ENCODE data around the gene PACS2.
"Not testable (repeated sequence)": the region's sequence is repeated elsewhere in the genome, so short reads cannot be mapped to it uniquely, and the experiment has no call there.

Gene PACS2

DNA sequence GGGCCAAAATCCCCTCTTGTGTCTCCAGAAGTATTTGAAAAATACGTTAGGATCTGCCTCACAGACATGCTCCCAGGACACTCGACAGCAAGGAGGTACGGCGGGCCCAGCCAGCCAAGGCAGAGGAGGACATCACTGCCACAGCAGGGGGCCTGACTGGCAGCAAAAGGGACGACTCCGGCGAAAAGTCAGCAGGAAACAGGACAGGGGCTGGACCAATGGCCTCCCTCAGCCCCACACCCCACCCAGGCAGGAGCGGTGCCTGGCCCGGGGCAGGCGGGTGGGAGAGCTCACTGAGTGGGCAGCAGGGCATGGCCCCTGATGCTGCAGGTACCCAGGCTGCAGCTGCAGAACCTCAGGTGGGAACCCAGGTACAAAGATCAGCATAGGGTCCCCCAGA, 31.5 kb upstream of the PACS2 start:
- H3K27ac ChIP-seq = peak overlapping the region in 7 of 11 experiments; percentile 20 to 70 (median 60); a peak in 11 of 22 replicates
- no peaks in the 10 kb centered on the region for H3K27me3 ChIP-seq
- peak overlapping the region in 8 of 11 experiments; percentile 3 to 72 (median 50); a peak in 12 of 22 replicates for H3K9ac ChIP-seq
- no peaks in the 10 kb centered on the region for H3K9me3 ChIP-seq (replicated peaks in 1 of 11)
- H3K4me2 ChIP-seq = peak overlapping the region; percentile 64 to 95 (median 84); a peak in 21 of 22 replicates
- H4K20me1 ChIP-seq = peaks cover 82 to 100% (median 99%) of the 10 kb centered on the region in 11 experiments
- no peak overlapping the region for H3K4me3 ChIP-seq
- no peak for TF ChIP-seq Cebpa-rat (IDR thresholded peaks at IDR 0.05)
- peaks cover 39 to 100% (median 90%) of the 10 kb centered on the region in 10 experiments for H3K4me1 ChIP-seq
- peaks cover 6 to 25% (median 15%) of the 10 kb centered on the region in 11 experiments; a peak in 17 of 22 replicates for H3K36me3 ChIP-seq

GRCh38 chr14:105283899-105284298, 30.6 kb upstream of the PACS2 start:
- Histone ChIP-seq H3K4me1 (peaks cover 39 to 100% (median 95%) of the 10 kb centered on the region in 10 experiments), H3K27ac (peak overlapping the region in 8 of 11 experiments; percentile 39 to 70 (median 58); a peak in 15 of 22 replicates), H3K9me3 (replicated peaks in 1 of 11) (no peaks in the 10 kb centered on the region), H3K36me3 (peaks cover 6 to 25% (median 15%) of the 10 kb centered on the region in 11 experiments; a peak in 17 of 22 replicates), H3K4me2 (peak overlapping the region; percentile 64 to 95 (median 84)), H4K20me1 (peaks cover 85 to 100% (median 94%) of the 10 kb centered on the region in 11 experiments), H3K4me3 (peak overlapping the region in 3 of 10 experiments; percentile 4 to 14 (median 6); a peak in 1 of 20 replicates), H3K9ac (peak overlapping the region in 8 of 11 experiments; percentile 24 to 72 (median 50); a peak in 13 of 22 replicates), H3K27me3 (no peaks in the 10 kb centered on the region)
- no peak for TF ChIP-seq Cebpa-rat (IDR thresholded peaks at IDR 0.05)

DNA sequence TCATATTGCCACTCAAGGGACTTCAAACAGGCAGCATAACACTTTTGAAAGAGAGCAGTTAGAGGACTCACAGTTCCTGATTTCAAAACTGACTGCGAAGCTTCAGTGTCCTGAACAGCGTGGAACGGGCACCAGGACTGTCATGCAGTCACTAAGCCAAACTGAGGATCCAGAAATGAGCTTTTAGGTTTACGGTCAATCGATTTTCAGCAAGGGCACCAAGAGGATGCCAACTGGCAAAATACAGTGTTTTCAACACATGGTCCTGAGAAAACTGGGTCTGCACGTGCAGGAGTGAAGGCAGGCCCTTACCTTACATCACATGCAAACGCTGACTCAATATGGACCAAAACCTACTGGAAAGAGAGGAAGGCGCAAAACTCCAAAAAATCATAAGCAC, 29.4 kb upstream of the PACS2 start:
- H4K20me1 ChIP-seq = peaks cover 74 to 100% (median 94%) of the 10 kb centered on the region in 11 experiments
- peaks cover 5 to 17% (median 12%) of the 10 kb centered on the region in 11 experiments; a peak in 17 of 22 replicates for H3K36me3 ChIP-seq
- H3K27me3 ChIP-seq = no peaks in the 10 kb centered on the region
- no peaks in the 10 kb centered on the region for H3K9me3 ChIP-seq (replicated peaks in 1 of 11)
- H3K4me3 ChIP-seq = no peak overlapping the region
- H3K9ac ChIP-seq = peak overlapping the region in 5 of 11 experiments; percentile 4 to 72 (median 21); a peak in 5 of 22 replicates
- H3K27ac ChIP-seq = peak overlapping the region in 3 of 11 experiments; percentile 2 to 66 (median 63); a peak in 2 of 22 replicates
- H3K4me2 ChIP-seq = peak overlapping the region; percentile 64 to 95 (median 84)
- TF ChIP-seq Cebpa-rat (IDR thresholded peaks at IDR 0.05) = no peak
- peaks cover 41 to 100% (median 98%) of the 10 kb centered on the region in 10 experiments for H3K4me1 ChIP-seq

DNA sequence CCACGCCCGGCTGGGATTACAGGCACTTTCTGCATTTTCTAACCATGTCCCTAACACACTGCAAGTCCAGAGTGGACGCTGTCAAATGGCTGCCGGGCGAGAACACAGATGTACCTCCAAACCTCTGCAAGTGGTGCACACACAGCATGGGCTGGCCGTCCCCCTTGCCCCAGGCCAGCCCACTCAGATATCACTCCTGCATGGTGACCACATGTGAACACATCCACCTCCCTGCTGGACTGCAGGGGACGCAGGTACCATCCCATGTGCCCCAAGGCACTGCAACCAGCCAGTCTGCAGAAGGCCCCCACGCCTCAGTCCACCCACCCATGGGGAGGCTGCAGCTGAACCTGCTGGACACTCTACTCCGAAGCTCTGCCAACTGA, 27.8 kb upstream of the PACS2 start:
- H3K4me1 ChIP-seq = peaks cover 56 to 100% (median 98%) of the 10 kb centered on the region in 10 experiments
- no peak for TF ChIP-seq Cebpa-rat (IDR thresholded peaks at IDR 0.05)
- no peaks in the 10 kb centered on the region for H3K27me3 ChIP-seq
- no peaks in the 10 kb centered on the region for H3K9me3 ChIP-seq (replicated peaks in 1 of 11)
- H4K20me1 ChIP-seq = peaks cover 66 to 100% (median 91%) of the 10 kb centered on the region in 11 experiments
- H3K9ac ChIP-seq = 0 out of 22 replicates have a peak overlapping the region, but pooled peaks of 1 of the 11 experiments have one; percentile 49
- no peak overlapping the region for H3K27ac ChIP-seq
- peaks cover 0 to 5% (median 0%) of the 10 kb centered on the region in 11 experiments; a peak in 2 of 22 replicates for H3K36me3 ChIP-seq
- H3K4me3 ChIP-seq = no peak overlapping the region
- H3K4me2 ChIP-seq = peak overlapping the region in 9 of 11 experiments; percentile 74 to 95 (median 87); a peak in 17 of 22 replicates

GRCh38 chr14:105287249-105288102, 27.1 kb upstream of the PACS2 start:
- H4K20me1 ChIP-seq = peaks cover 61 to 100% (median 84%) of the 10 kb centered on the region in 11 experiments
- TF ChIP-seq Cebpa-rat (IDR thresholded peaks at IDR 0.05) = no peak
- peak overlapping the region in 5 of 11 experiments; percentile 1 to 60 (median 22); a peak in 6 of 22 replicates for H3K27ac ChIP-seq
- H3K36me3 ChIP-seq = peaks cover 0 to 5% (median 0%) of the 10 kb centered on the region in 11 experiments; a peak in 2 of 22 replicates
- H3K9me3 ChIP-seq (replicated peaks in 1 of 11) = no peaks in the 10 kb centered on the region
- H3K9ac ChIP-seq = peak overlapping the region in 6 of 11 experiments; percentile 12 to 49 (median 42); a peak in 11 of 22 replicates
- no peak overlapping the region for H3K4me3 ChIP-seq
- peaks cover 60 to 100% (median 98%) of the 10 kb centered on the region in 10 experiments for H3K4me1 ChIP-seq
- no peaks in the 10 kb centered on the region for H3K27me3 ChIP-seq
- peak overlapping the region in 8 of 11 experiments; percentile 80 to 95 (median 89); a peak in 13 of 22 replicates for H3K4me2 ChIP-seq

GRCh38 chr14:105288936-105289335, 25.6 kb upstream of the PACS2 start:
- peaks cover 64 to 100% (median 98%) of the 10 kb centered on the region in 10 experiments for H3K4me1 ChIP-seq
- peak overlapping the region in 8 of 11 experiments; percentile 93 to 100 (median 98); a peak in 13 of 22 replicates for H3K4me2 ChIP-seq
- peaks cover 57 to 100% (median 84%) of the 10 kb centered on the region in 11 experiments; a peak in 21 of 22 replicates for H4K20me1 ChIP-seq
- not testable (repeated sequence) for H3K27me3 ChIP-seq; H3K4me3 ChIP-seq; H3K9me3 ChIP-seq (replicated peaks in 1 of 11); H3K9ac ChIP-seq; H3K36me3 ChIP-seq
- H3K27ac ChIP-seq = peak overlapping the region in 2 of 11 experiments; percentile 82 to 86; a peak in 2 of 22 replicates

- Histone ChIP-seq H3K4me3 (peak overlapping the region in 2 of 10 experiments; percentile 3 to 33; a peak in 1 of 20 replicates), H3K9ac (peak overlapping the region; percentile 2 to 80 (median 68); a peak in 17 of 22 replicates), H3K36me3 (no peaks in the 10 kb centered on the region; a peak in 1 of 22 replicates), H3K27ac (peak overlapping the region in 9 of 11 experiments; percentile 75 to 87 (median 82); a peak in 18 of 22 replicates), H4K20me1 (peaks cover 59 to 100% (median 89%) of the 10 kb centered on the region in 11 experiments; a peak in 20 of 22 replicates), H3K4me1 (peaks cover 63 to 100% (median 98%) of the 10 kb centered on the region in 10 experiments), H3K27me3 (no peaks in the 10 kb centered on the region), H3K4me2 (peak overlapping the region; percentile 91 to 100 (median 97)), H3K9me3 (replicated peaks in 1 of 11) (no peaks in the 10 kb centered on the region)
- peak in 3 of 11 experiments; percentile 7 to 35 (median 32); a peak in 3 of 22 replicates for TF ChIP-seq Cebpa-rat (IDR thresholded peaks at IDR 0.05)
Measured at GRCh38 chr14:105290621-105291346, 23.8 kb upstream of the PACS2 start.
